GM12801 (cell line): ENCODE data around the gene NRROS.

ENCODE experiments used
- TF ChIP-seq, protein P1 (sequence below): IDR thresholded peaks from one replicate; pipeline ENCODE4 v1.5.1; 2011; ENCODE audit warnings: control low read depth; ENCODE audit not compliant: insufficient read length; ENCODE audit errors: extremely low read depth

Gene NRROS

DNA sequence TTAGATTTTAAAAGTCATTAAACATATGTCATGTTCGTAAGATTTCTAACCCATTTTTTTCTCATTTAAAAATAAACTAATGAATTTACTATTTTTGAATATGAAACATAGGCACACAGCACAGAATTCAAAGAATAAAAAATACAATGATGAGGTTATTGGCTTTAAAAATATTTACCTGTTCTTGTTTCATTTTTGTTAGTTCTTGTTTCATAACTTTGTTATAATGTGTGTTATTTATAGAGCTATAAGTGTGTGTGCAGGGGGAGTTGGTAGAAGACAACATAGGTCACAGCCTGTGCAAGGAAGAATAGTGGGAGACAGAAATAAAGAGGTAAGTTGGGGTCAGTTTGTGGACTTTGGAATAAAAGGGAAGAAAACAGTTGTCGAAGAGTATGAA, 30.8 kb upstream of the NRROS start:
- TF ChIP-seq, protein P1, sequence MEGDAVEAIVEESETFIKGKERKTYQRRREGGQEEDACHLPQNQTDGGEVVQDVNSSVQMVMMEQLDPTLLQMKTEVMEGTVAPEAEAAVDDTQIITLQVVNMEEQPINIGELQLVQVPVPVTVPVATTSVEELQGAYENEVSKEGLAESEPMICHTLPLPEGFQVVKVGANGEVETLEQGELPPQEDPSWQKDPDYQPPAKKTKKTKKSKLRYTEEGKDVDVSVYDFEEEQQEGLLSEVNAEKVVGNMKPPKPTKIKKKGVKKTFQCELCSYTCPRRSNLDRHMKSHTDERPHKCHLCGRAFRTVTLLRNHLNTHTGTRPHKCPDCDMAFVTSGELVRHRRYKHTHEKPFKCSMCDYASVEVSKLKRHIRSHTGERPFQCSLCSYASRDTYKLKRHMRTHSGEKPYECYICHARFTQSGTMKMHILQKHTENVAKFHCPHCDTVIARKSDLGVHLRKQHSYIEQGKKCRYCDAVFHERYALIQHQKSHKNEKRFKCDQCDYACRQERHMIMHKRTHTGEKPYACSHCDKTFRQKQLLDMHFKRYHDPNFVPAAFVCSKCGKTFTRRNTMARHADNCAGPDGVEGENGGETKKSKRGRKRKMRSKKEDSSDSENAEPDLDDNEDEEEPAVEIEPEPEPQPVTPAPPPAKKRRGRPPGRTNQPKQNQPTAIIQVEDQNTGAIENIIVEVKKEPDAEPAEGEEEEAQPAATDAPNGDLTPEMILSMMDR: no peak

DNA sequence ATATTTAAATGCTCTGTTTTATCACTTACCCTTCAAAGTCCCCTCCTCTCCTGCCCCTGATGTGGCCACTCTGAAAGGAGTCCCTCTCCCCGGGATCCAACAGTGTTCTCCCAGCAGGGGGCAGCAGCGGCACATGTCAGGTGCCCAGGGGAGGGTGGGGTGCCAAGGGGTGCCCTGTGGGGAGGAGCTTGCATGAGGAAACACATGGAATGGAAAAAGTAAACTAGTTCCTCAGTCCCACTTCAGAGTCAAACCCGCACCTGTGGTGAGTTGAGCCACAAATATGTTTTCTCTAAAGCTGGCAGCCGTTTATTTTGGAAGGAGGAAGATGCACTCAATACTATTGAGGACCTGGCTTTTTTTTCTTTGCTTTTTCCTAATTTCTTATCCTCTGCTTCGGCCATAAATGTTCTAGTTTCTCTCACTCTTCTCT, 30.1 kb upstream of the NRROS start:
- TF ChIP-seq, protein P1: no peak

DNA sequence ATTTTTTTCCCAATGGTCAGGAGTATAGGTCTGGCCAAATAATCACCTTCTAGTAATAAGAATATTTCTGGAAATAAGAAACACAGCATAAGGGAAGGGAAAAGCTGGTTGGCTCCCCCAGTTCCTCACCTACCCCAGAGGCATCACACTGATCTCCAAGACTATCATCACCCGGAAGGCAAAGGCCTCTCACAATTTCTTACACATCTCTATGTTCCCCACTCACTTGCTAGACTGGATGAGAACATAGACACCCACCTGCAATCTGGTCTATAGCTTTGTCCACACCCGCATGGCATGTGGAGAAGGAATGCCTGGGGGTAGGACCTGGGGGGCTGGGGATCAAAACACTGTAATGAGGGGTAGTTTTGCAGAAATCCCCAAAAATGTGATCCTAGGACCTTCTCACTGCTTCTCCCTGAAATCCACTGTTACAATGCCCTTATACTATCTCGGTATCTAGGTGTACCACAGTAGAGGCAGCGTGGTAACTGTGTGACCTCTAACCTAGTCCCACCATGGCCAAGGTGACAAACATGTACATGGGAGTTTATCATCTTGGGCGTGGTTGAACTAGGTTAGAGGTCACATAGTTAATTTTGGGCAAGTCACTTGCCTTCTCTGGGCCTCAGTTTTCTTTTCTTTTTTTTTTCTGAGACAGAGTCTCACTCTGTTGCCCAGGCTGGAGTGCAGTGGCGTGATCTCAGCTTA, 29.5 kb upstream of the NRROS start:
- TF ChIP-seq, protein P1: no peak

DNA sequence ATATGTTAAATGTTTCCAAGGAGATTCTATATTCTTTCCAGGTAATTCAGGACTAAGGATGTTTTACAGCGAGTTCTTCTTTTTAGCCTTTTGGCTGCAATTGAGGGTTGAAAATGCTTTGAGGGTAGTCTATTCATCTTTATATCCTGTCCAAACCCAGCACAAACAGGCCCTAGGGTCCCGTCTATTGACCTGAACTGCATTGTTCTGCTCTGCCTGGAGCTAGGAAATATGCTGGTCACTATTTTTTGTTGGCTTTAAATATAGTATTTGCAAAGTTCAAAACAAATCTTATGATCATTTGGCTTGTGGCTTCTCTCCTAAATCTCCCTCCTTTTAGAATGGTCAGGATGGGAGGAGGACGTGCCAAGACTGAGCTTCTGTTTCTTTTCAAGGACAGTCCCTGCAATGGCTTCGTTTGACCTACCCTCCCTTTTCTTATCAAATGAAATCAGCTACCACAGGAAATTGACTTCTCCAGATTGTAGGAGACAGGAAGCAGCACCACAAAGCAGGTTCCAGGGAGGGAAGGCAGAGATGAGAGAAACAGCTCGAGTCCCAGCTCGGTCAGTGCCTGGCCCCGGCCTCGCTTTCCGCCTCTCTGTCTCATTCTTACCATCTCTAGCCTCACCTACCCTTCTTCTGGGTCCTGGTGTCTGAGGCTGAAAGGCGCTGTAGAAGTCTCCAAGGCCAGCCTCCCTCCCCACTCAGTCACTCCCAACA, 27.6 kb upstream of the NRROS start:
- TF ChIP-seq, protein P1: no peak

DNA sequence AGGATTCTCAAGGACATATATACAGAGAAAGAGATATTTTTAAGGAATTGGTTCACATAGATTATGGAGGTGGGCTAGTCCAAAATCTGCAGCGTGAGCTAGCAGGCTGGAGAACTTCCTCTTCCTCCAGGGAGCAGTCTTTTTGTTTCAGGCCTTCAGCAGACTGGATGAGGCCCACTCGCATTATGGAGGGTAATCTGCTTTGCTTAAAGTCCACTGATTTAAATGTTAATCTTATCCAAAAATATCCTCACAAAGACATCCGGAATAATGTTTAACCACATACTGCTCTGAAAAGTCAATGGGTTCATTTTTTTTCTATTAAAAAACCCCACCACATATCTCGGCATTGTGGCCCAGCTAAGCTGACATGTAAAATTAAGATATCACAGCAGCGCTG, 22.2 kb upstream of the NRROS start:
- TF ChIP-seq, protein P1: no peak

DNA sequence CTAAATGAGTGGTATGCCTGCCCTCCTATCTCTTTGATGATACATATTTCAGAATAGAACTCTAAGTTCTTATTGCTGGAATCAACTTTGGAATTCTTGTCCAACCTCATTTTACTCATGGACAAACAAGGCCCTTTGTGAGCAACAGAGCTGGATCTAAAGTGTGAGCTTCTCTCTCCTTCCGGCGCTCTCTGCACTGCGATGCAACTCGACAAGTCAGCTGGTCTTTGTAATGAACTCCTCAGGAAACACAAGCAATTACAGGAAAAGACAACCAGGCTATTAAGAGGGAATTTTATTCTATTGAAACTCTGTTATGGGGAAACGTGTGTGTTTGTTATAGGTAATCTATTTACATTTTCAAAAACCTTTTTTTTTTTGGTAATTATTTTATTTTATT, 20.3 kb upstream of the NRROS start:
- TF ChIP-seq, protein P1: no peak

DNA sequence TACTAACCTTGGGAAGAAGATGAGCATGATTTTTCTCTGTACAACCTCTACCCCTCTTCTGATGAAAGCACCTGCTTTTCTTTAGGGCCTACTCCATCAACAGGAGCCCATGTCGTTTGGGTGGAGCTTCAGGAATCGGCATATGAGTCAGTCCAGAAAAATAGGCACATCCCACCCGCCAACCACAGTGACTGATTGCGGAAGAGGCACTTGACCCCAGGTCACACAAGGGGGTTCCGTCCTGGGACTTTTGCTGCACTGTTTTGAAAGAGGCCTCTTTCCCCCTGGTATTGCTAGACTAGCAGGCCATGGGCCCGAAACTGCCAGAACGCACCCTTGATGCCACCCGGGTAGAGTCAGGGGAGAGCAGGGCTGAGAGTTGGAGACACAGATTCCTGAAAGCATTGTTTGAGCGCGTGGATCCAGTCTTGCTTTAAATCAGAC, 19.3 kb upstream of the NRROS start:
- TF ChIP-seq, protein P1: no peak
